Measurements from ENCODE around the gene STARD13.

STARD13 gene

DNA sequence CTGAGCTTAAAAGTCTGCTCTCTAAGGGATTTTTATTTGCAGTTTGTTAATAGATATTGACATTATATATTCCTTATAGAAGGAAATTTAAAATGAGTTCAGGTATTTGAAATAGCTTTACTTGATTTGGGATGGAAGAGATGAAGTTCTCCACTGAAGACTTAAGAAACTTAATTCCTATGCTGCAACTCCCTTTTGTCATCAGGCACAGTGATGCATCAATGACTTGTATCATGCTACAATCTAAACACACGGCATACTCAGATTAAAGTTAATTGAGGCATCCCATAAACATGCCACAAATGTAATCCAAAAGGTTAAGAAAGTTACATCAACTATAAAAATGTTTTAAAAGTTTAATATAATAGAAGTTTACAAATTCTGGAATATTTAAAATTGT is 109.0 kb downstream of the STARD13 start:
- Histone ChIP-seq H3K9me3 (ENCODE audit: insufficient read depth, low read length) (no peaks in the 10 kb centered on the region), H3K27me3 (ENCODE audit: low read length) (no peaks in the 10 kb centered on the region), H2AFZ (ENCODE audit: low read depth, low read length, severe bottlenecking) (no peak overlapping the region), H3K4me2 (ENCODE audit: low read depth, low read length, poor library complexity, severe bottlenecking) (no peak overlapping the region), H3K9me2 (replicated peaks; ENCODE audit: insufficient read depth, low read length) (no peaks in the 10 kb centered on the region), H3F3A (ENCODE audit: insufficient read depth) (no peaks in the 10 kb centered on the region), H4K20me1 (ENCODE audit: low read depth, low read length) (no peaks in the 10 kb centered on the region), H3K27ac (ENCODE audit: low read depth, low read length) (no peak overlapping the region), H3K36me3 (ENCODE audit: low read length) (no peaks in the 10 kb centered on the region), H3K79me2 (ENCODE audit: insufficient read depth, low read length) (no peaks in the 10 kb centered on the region), H3K4me3 (ENCODE audit: insufficient read depth, low read length, poor library complexity, severe bottlenecking) (no peak overlapping the region), H3K9ac (ENCODE audit: low read length) (no peak overlapping the region)
- TF ChIP-seq EZH2phosphoT487 (conservative IDR thresholded peaks at IDR 0.05; ENCODE audit: low read length) = no peak
- TF ChIP-seq, protein P1, sequence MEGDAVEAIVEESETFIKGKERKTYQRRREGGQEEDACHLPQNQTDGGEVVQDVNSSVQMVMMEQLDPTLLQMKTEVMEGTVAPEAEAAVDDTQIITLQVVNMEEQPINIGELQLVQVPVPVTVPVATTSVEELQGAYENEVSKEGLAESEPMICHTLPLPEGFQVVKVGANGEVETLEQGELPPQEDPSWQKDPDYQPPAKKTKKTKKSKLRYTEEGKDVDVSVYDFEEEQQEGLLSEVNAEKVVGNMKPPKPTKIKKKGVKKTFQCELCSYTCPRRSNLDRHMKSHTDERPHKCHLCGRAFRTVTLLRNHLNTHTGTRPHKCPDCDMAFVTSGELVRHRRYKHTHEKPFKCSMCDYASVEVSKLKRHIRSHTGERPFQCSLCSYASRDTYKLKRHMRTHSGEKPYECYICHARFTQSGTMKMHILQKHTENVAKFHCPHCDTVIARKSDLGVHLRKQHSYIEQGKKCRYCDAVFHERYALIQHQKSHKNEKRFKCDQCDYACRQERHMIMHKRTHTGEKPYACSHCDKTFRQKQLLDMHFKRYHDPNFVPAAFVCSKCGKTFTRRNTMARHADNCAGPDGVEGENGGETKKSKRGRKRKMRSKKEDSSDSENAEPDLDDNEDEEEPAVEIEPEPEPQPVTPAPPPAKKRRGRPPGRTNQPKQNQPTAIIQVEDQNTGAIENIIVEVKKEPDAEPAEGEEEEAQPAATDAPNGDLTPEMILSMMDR (IDR thresholded peaks at IDR 0.05; ENCODE audit: insufficient read depth, low read length, poor library complexity, severe bottlenecking) = no peak

DNA sequence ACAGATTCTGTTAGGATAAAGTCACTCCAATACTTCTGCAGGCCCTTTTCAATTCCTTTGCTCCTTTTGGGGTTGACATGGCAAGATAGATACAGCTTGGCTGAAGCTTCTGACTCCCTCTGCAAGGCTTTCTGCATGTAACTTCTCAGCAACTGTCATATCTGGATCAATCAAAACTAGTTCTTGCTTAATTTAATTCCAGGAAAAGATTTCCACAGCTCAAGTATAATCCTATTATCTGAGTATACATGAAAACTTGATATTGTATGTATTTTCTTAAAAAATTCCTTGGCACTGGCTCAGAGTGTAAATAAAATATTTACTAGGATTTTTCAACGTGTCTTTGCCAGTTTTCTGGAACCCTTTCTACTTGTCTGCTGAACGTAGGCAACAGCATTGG is 109.6 kb downstream of the STARD13 start:
- Histone ChIP-seq H2AFZ (ENCODE audit: low read depth, low read length, severe bottlenecking) (no peak overlapping the region), H3K9me3 (ENCODE audit: insufficient read depth, low read length) (no peaks in the 10 kb centered on the region), H4K20me1 (ENCODE audit: low read depth, low read length) (no peaks in the 10 kb centered on the region), H3K4me2 (ENCODE audit: low read depth, low read length, poor library complexity, severe bottlenecking) (no peak overlapping the region), H3F3A (ENCODE audit: insufficient read depth) (no peaks in the 10 kb centered on the region), H3K4me3 (ENCODE audit: insufficient read depth, low read length, poor library complexity, severe bottlenecking) (no peak overlapping the region), H3K36me3 (ENCODE audit: low read length) (no peaks in the 10 kb centered on the region), H3K9me2 (replicated peaks; ENCODE audit: insufficient read depth, low read length) (no peaks in the 10 kb centered on the region), H3K9ac (ENCODE audit: low read length) (no peak overlapping the region), H3K27ac (ENCODE audit: low read depth, low read length) (no peak overlapping the region), H3K27me3 (ENCODE audit: low read length) (no peaks in the 10 kb centered on the region), H3K79me2 (ENCODE audit: insufficient read depth, low read length) (no peaks in the 10 kb centered on the region)
- TF ChIP-seq, protein P1 (IDR thresholded peaks at IDR 0.05; ENCODE audit: insufficient read depth, low read length, poor library complexity, severe bottlenecking) = no peak
- TF ChIP-seq EZH2phosphoT487 (conservative IDR thresholded peaks at IDR 0.05; ENCODE audit: low read length) = no peak

DNA sequence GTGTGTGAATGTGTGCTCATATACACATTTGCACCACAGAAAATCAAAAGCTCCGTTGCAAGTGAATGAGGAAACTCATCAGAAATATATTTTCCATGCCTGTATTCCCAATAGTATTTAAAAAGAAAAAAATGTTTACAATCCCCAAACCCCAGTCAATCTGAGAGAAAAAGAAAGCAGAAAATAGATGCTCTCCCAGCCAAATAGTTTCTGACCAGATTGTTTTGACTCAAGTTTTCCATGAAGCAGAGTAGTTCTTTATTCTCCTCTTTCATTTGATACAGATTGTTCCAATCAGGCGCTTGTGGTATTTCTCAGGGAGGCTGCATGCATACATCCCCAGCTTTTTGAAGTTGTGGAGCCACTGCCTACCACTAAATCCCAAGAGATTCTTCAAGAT is 110.6 kb downstream of the STARD13 start:
- no peaks in the 10 kb centered on the region for H3F3A ChIP-seq (ENCODE audit: insufficient read depth)
- H3K36me3 ChIP-seq (ENCODE audit: low read length) = no peaks in the 10 kb centered on the region
- no peaks in the 10 kb centered on the region for H3K27me3 ChIP-seq (ENCODE audit: low read length)
- H4K20me1 ChIP-seq (ENCODE audit: low read depth, low read length) = no peaks in the 10 kb centered on the region
- no peaks in the 10 kb centered on the region for H3K9me3 ChIP-seq (ENCODE audit: insufficient read depth, low read length)
- H3K9ac ChIP-seq (ENCODE audit: low read length) = no peak overlapping the region
- H3K4me2 ChIP-seq (ENCODE audit: low read depth, low read length, poor library complexity, severe bottlenecking) = no peak overlapping the region
- no peak overlapping the region for H3K27ac ChIP-seq (ENCODE audit: low read depth, low read length)
- no peak for TF ChIP-seq EZH2phosphoT487 (conservative IDR thresholded peaks at IDR 0.05; ENCODE audit: low read length)
- TF ChIP-seq, protein P1 (IDR thresholded peaks at IDR 0.05; ENCODE audit: insufficient read depth, low read length, poor library complexity, severe bottlenecking) = no peak
- H3K9me2 ChIP-seq (replicated peaks; ENCODE audit: insufficient read depth, low read length) = no peaks in the 10 kb centered on the region
- H2AFZ ChIP-seq (ENCODE audit: low read depth, low read length, severe bottlenecking) = no peak overlapping the region
- no peak overlapping the region for H3K4me3 ChIP-seq (ENCODE audit: insufficient read depth, low read length, poor library complexity, severe bottlenecking)
- H3K79me2 ChIP-seq (ENCODE audit: insufficient read depth, low read length) = no peaks in the 10 kb centered on the region
